ENCODE data around the gene ELMO1.

DNA sequence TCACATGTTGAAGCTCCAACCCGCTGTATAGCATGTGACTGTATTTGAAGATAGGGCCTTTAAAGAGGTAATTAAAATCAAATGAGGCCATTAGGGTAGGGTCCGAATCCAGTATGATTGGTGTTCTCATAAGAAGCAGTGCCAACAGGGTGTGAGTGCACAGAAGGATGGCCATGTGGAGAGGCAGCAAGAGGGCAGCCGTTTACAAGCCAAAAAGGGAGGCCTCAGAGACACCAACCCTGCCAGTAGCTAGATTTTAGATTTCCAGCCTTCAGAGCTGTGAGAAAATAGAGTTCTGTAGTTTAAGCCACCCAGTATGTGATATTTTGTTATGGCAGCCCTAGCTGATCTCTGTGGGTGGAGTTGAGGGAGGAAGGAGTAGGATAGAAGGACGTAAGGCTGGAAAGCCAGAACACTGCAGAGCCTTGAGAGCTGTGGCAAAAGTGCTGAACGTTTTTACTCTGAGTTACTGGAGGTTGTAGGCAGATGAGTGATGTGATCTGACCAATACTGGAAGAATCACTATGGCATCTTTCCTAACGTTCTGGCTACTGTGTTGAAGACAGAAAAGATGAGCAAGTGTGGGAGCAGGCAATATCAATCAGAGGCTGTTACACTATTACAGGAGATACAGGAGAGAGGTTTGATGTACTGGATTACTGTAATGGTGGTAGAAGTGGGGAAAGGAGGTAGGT is 334.9 kb downstream of the ELMO1 start:
- TF ChIP-seq, protein P1, sequence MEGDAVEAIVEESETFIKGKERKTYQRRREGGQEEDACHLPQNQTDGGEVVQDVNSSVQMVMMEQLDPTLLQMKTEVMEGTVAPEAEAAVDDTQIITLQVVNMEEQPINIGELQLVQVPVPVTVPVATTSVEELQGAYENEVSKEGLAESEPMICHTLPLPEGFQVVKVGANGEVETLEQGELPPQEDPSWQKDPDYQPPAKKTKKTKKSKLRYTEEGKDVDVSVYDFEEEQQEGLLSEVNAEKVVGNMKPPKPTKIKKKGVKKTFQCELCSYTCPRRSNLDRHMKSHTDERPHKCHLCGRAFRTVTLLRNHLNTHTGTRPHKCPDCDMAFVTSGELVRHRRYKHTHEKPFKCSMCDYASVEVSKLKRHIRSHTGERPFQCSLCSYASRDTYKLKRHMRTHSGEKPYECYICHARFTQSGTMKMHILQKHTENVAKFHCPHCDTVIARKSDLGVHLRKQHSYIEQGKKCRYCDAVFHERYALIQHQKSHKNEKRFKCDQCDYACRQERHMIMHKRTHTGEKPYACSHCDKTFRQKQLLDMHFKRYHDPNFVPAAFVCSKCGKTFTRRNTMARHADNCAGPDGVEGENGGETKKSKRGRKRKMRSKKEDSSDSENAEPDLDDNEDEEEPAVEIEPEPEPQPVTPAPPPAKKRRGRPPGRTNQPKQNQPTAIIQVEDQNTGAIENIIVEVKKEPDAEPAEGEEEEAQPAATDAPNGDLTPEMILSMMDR (IDR thresholded peaks at IDR 0.05; ENCODE audit: borderline replicate concordance, extremely low read depth, low read length, poor library complexity, severe bottlenecking): no peak
- TF ChIP-seq EZH2 (IDR thresholded peaks at IDR 0.05; ENCODE audit: borderline replicate concordance, low read depth, low read length, severe bottlenecking): no peak

All from DND-41 (cell line).